PC-9 (cell line): ENCODE results near the gene RSPH4A. TPM values are rescaled to one million over a fixed set of nuclear protein-coding genes. Genes with fewer than 3 reads are reported as not detected.
"Not testable (repeated sequence)": the region's sequence is repeated elsewhere in the genome, so short reads cannot be mapped to it uniquely, and the experiment has no call there.

ENCODE experiments used
- BruUV-seq: library from RNA; stranded (reverse); fragments of 400-500 nt; replicated peaks from 2 replicates; lab custom pipeline; 2021; lab: Mats Ljungman, UMichigan
- CTCF ChIA-PET: fragments of 300-600 bp; sonication (Branson Sonifier 250); formaldehyde crosslinking; loops from one replicate; lab custom pipeline; 2022; ENCODE audit warnings: antibody characterized with exemption; lab: Charles Lee
- POLR2A ChIA-PET: fragments of 300-600 bp; sonication (Branson Sonifier 250); formaldehyde crosslinking; loops from one replicate; lab custom pipeline; 2022; ENCODE audit warnings: antibody characterized with exemption; ENCODE audit not compliant: unreplicated experiment; lab: Charles Lee
- DNase-seq, 2 experiments: peaks; one replicate each; pipeline versions ENCODE4 v3.0.0 to v3.0.0-alpha.2; 2015 to 2022; ENCODE audit warnings: mixed read lengths in 1 of 2
- H2AFZ ChIP-seq: fragments of 200-600 bp; sonication (generic); 2 replicates; pipeline ENCODE4 v1.8.1; 2017; ENCODE audit warnings: antibody characterized with exemption
- H3F3A ChIP-seq: fragments of 200-600 bp; sonication (generic); 2 replicates; pipeline ENCODE4 v1.8.1; 2017; ENCODE audit warnings: antibody characterized with exemption, mild to moderate bottlenecking, low read depth; ENCODE audit not compliant: insufficient read depth
- H3K27ac ChIP-seq: fragments of 200-600 bp; sonication (generic); 2 replicates; pipeline ENCODE4 v1.6.1; 2016; ENCODE audit warnings: mixed run types
- H3K27me3 ChIP-seq: fragments of 200-600 bp; sonication (generic); 2 replicates; pipeline ENCODE4 v1.6.1; 2016; ENCODE audit warnings: low read depth, mixed run types; ENCODE audit not compliant: insufficient read depth
- H3K36me3 ChIP-seq: fragments of 200-600 bp; sonication (generic); 2 replicates; pipeline ENCODE4 v1.6.1; 2016; ENCODE audit warnings: low read depth, mixed run types
- H3K4me1 ChIP-seq: fragments of 200-600 bp; sonication (generic); replicated peaks from 2 replicates; pipeline ENCODE4 v1.6.1; 2016; ENCODE audit warnings: mixed run types; ENCODE audit not compliant: insufficient read depth
- H3K4me2 ChIP-seq: fragments of 200-600 bp; sonication (generic); 2 replicates; pipeline ENCODE4 v1.6.1; 2017; ENCODE audit warnings: mixed run types
- H3K4me3 ChIP-seq: fragments of 200-600 bp; sonication (generic); 2 replicates; pipeline ENCODE4 v1.6.1; 2016; ENCODE audit warnings: mixed run types
- H3K79me2 ChIP-seq: fragments of 200-600 bp; sonication (generic); 2 replicates; pipeline ENCODE4 v1.6.1; 2017; ENCODE audit warnings: low read depth, mixed run types
- H3K9me2 ChIP-seq: fragments of 200-600 bp; sonication (generic); 2 replicates; pipeline ENCODE4 v1.8.1; 2017; ENCODE audit warnings: mild to moderate bottlenecking; ENCODE audit not compliant: insufficient read depth
- H3K9me3 ChIP-seq: fragments of 200-600 bp; sonication (generic); 2 replicates; pipeline ENCODE4 v1.8.1; 2016; ENCODE audit warnings: low read depth; ENCODE audit not compliant: insufficient read depth
- H4K20me1 ChIP-seq: fragments of 200-600 bp; sonication (generic); 2 replicates; pipeline ENCODE4 v1.8.1; 2017; ENCODE audit not compliant: insufficient read depth
- EZH2 ChIP-seq: fragments of 200-600 bp; sonication (generic); IDR thresholded peaks from 2 replicates; pipeline ENCODE4 v1.8.0; 2017; ENCODE audit warnings: antibody characterized with exemption, low read depth
- intact Hi-C: fragments of 100-400 bp; cut with micrococcal nuclease; formaldehyde crosslinking; loops from one replicate; pipeline ENCODE4 v1.10.0; 2022; ENCODE audit not compliant: unreplicated experiment
- total RNA-seq: library from RNA; stranded (reverse); gene quantifications from 2 replicates; pipeline ENCODE4 v1.2.3, GENCODE V29; 2021
- TF ChIP-seq, protein P1 (sequence below): fragments of 200-600 bp; sonication (generic); conservative IDR thresholded peaks from 2 replicates; pipeline ENCODE4 v1.6.1; 2017; ENCODE audit warnings: mixed run types, antibody characterized with exemption, mild to moderate bottlenecking, moderate library complexity

Gene RSPH4A
- total RNA-seq, 1 experiment from 2014 or later = 0.24 TPM

DNA sequence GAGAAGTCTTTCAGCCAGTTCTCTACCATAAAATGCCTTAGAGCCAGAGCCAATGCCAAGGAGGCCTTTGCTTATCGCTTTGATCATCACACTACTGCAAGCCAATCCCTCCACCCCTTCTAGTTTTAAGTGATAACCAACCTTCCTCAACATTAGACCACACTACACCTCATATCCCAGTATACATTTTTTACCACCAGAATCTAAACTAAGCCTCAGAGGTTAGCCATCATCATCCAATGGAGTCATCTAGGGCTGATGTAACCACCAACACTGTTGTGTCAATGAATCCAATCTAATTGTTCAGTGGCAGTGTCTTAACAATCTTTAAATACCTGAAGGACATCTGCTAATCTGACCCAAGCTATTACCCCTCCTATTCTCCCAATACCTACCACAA lies 45.9 kb downstream of the RSPH4A start:
- BruUV-seq = no TSS peak
- H3F3A ChIP-seq = no peaks in the 10 kb centered on the region
- no peaks in the 10 kb centered on the region for H3K27me3 ChIP-seq
- peaks cover 17% of the 10 kb centered on the region; the same call in 1 of the 2 replicates for H3K36me3 ChIP-seq
- TF ChIP-seq, protein P1, sequence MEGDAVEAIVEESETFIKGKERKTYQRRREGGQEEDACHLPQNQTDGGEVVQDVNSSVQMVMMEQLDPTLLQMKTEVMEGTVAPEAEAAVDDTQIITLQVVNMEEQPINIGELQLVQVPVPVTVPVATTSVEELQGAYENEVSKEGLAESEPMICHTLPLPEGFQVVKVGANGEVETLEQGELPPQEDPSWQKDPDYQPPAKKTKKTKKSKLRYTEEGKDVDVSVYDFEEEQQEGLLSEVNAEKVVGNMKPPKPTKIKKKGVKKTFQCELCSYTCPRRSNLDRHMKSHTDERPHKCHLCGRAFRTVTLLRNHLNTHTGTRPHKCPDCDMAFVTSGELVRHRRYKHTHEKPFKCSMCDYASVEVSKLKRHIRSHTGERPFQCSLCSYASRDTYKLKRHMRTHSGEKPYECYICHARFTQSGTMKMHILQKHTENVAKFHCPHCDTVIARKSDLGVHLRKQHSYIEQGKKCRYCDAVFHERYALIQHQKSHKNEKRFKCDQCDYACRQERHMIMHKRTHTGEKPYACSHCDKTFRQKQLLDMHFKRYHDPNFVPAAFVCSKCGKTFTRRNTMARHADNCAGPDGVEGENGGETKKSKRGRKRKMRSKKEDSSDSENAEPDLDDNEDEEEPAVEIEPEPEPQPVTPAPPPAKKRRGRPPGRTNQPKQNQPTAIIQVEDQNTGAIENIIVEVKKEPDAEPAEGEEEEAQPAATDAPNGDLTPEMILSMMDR = no peak
- TF ChIP-seq EZH2 = no peak
- CTCF ChIA-PET = no interaction called here
- no peak overlapping the region for H3K27ac ChIP-seq
- no peak overlapping the region for H3K4me3 ChIP-seq
- peaks cover 61% of the 10 kb centered on the region for H3K79me2 ChIP-seq
- H4K20me1 ChIP-seq = peaks cover 6% of the 10 kb centered on the region; the same call in 1 of the 2 replicates
- no peak overlapping the region for H3K4me2 ChIP-seq
- H3K4me1 ChIP-seq = peaks cover 26% of the 10 kb centered on the region
- no peak for DNase-seq
- H3K9me2 ChIP-seq = no peaks in the 10 kb centered on the region
- intact Hi-C loops = no loop called here
- POLR2A ChIA-PET = no interaction called here
- no peaks in the 10 kb centered on the region for H3K9me3 ChIP-seq
- H2AFZ ChIP-seq = no peak overlapping the region

DNA sequence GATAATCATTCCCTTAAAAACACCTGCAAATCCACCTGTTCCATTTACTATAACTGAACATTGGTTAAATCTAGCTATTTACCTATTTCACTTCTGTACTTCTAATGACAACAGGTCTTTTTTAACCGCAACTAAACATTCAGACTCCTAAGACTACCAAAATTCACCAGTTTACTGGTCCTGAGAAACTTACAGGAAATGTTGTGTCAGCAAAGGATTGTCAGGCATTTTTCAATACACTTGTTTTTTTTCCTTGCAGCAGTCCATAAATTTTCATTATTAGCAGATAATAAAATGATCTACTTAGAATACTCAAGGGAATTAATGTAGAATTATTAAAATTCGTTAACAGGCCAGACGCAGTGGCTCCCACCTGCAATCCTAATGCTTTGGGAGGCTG lies 47.0 kb downstream of the RSPH4A start:
- TF ChIP-seq EZH2 = no peak
- TF ChIP-seq, protein P1 = no peak
- no peaks in the 10 kb centered on the region for H3K27me3 ChIP-seq
- POLR2A ChIA-PET = no interaction called here
- no peak overlapping the region for H3K4me2 ChIP-seq
- H3K9me3 ChIP-seq = no peaks in the 10 kb centered on the region
- peaks cover 11% of the 10 kb centered on the region; the same call in 1 of the 2 replicates for H4K20me1 ChIP-seq
- H3K36me3 ChIP-seq = peaks cover 8% of the 10 kb centered on the region; the same call in 1 of the 2 replicates
- H3K4me1 ChIP-seq = peaks cover 31% of the 10 kb centered on the region
- H3K4me3 ChIP-seq = no peak overlapping the region
- BruUV-seq = no TSS peak
- peaks cover 72% of the 10 kb centered on the region for H3K79me2 ChIP-seq
- no peak overlapping the region for H2AFZ ChIP-seq
- CTCF ChIA-PET = no interaction called here
- H3F3A ChIP-seq = no peaks in the 10 kb centered on the region; the same call in 1 of the 2 replicates
- H3K9me2 ChIP-seq = no peaks in the 10 kb centered on the region
- no peak for DNase-seq
- intact Hi-C loops = no loop called here
- no peak overlapping the region for H3K27ac ChIP-seq

DNA sequence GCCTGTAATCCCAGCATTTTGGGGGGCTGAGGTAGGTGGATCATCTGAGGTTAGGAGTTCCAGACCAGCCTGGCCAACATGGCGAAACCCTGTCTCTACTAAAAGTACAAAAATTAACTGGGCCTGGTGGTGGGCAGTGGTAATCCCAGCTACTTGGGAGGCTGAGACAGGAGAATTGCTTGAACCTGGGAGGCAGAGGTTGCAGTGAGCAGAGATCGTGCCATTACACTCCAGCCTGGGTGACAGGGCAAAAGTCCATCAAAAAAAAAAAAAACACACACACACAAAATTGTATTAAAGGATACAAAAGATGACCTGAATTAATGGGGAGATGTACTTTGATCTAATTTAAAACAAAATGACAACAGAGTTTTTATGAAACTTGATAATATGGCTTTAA lies 47.9 kb downstream of the RSPH4A start:
- Histone ChIP-seq H3K79me2 (peaks cover 74% of the 10 kb centered on the region), H3K4me1 (peaks cover 31% of the 10 kb centered on the region), H4K20me1 (peaks cover 11% of the 10 kb centered on the region; the same call in 1 of the 2 replicates)
- H3K36me3 ChIP-seq, H3K27ac ChIP-seq, intact Hi-C loops, H2AFZ ChIP-seq, H3K9me2 ChIP-seq, H3F3A ChIP-seq, H3K4me3 ChIP-seq, H3K27me3 ChIP-seq, POLR2A ChIA-PET, BruUV-seq, H3K4me2 ChIP-seq, DNase-seq, H3K9me3 ChIP-seq: not testable (repeated sequence)
- CTCF ChIA-PET = interaction anchor here (0.7 kb wide), 1 partner anchor 153 kb away, joined by 3 read pairs; no protein-coding TSS in a partner anchor
